Tibial nerve (tissue), 4 donors: ENCODE measurements around the gene PLAAT2.

Source experiments
- EP300 ChIP-seq, 2 donors: sonication (generic); formaldehyde crosslinking; IDR thresholded peaks; one replicate each; pipeline ENCODE4 v1.6.1; 2017; ENCODE audit warnings: antibody characterized with exemption in 2 of 2, mild to moderate bottlenecking in 1 of 2
- POLR2A ChIP-seq, 2 donors: fragments of 450-650 bp; IDR thresholded peaks; one replicate each; pipeline ENCODE4 v1.6.1; 2017; ENCODE audit warnings: antibody characterized with exemption in 2 of 2, mild to moderate bottlenecking in 2 of 2, moderate library complexity in 2 of 2
- TF ChIP-seq, protein P1 (sequence below), 5 experiments: fragments of 200-600 bp in 3 of 5; fragments of 450-650 bp in 2 of 5; sonication (generic) in 3 of 5; IDR thresholded peaks; one replicate each; pipeline ENCODE4 v1.5.1; 2016 to 2019; ENCODE audit warnings: antibody characterized with exemption in 5 of 5, mild to moderate bottlenecking in 3 of 5, moderate library complexity in 2 of 5

DNA sequence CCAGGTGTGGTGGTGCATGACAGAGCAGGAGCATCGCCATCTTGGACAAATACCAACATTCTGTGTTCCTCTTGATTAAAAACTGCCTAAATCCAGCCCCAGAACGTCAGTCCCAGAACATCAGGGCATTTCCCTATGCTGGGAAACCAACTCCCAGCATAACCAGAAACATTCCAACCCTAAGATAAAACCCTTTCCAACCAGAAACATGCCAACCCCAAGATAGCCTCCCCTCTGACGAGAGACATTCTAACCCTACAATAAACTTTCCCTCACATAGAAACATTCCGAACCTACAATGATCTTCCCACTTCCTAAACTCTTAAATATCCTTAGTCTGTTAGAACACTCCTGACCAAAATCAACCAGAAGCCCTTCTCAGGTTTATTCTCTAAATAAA is 15.0 kb downstream of the PLAAT2 start:
- TF ChIP-seq, protein P1, sequence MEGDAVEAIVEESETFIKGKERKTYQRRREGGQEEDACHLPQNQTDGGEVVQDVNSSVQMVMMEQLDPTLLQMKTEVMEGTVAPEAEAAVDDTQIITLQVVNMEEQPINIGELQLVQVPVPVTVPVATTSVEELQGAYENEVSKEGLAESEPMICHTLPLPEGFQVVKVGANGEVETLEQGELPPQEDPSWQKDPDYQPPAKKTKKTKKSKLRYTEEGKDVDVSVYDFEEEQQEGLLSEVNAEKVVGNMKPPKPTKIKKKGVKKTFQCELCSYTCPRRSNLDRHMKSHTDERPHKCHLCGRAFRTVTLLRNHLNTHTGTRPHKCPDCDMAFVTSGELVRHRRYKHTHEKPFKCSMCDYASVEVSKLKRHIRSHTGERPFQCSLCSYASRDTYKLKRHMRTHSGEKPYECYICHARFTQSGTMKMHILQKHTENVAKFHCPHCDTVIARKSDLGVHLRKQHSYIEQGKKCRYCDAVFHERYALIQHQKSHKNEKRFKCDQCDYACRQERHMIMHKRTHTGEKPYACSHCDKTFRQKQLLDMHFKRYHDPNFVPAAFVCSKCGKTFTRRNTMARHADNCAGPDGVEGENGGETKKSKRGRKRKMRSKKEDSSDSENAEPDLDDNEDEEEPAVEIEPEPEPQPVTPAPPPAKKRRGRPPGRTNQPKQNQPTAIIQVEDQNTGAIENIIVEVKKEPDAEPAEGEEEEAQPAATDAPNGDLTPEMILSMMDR (IDR thresholded peaks at IDR 0.05): no peak
- no peak for TF ChIP-seq POLR2A (IDR thresholded peaks at IDR 0.05)
- no peak for TF ChIP-seq EP300 (IDR thresholded peaks at IDR 0.05)
